Activated T-helper 9 cell treated with anti-CD3 and anti-CD28 coated beads, Interleukin-2, amount 50 U/mL, for 16 hours (primary cell): Measurements from ENCODE around the gene IQCF6.
"Not testable (repeated sequence)": the region's sequence is repeated elsewhere in the genome, so short reads cannot be mapped to it uniquely, and the experiment has no call there.

Source experiments
- DNase-seq: peaks from one replicate; pipeline ENCODE4 v3.0.0-alpha.2; 2020; ENCODE audit warnings: low read depth

Gene IQCF6

GRCh38 chr3:51759203-51759602 is 19.8 kb downstream of the IQCF6 start:
- no peak for DNase-seq

- not testable (repeated sequence) for DNase-seq
These were observed 25.0 kb downstream of the IQCF6 start for GRCh38 chr3:51753763-51754750.

- no peak for DNase-seq
These were observed 27.8 kb downstream of the IQCF6 start for GRCh38 chr3:51751287-51751686.

GRCh38 chr3:51750878-51751277 is 28.2 kb downstream of the IQCF6 start:
- no peak for DNase-seq

DNA sequence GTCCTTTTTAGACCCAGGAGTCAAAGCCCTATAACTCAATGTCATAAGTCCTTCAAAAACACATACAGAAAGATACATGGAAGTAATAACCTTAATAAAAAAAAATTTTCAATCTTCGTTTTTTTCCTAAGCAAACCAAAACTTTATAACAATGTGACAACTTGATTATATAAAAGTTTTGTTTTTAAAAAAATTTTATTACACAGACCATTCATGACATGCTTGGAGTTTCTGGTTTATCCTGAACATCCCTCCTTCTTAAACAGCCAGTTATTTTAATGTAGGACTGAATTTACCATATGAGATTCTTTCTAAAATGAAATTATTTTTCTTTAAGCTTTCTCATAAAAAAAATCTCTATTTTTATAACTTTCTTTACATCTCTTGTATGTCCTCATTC is 30.7 kb downstream of the IQCF6 start:
- no peak for DNase-seq

DNA sequence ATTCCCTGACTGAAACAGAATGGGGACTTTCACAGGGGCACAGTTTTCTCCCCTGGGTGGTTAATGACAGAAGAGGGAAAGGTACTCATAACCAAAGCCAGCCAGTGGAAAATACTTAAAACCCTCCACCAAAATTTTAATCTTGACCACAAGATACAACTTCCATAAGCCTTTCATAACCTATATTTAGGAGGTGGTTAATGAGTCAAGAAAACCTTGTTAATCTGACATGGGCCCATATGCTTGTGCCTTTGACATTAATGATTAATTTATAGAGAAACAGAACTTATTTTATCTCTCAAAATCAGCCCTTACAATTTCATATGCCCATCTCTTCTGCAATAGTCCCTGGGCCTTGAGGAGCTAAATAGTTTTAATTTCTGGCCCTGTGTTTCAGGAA is 31.2 kb downstream of the IQCF6 start:
- DNase-seq: no peak

- DNase-seq: not testable (repeated sequence)
These were observed 36.1 kb downstream of the IQCF6 start for GRCh38 chr3:51742978-51743377.

GRCh38 chr3:51742320-51742719 is 36.7 kb downstream of the IQCF6 start:
- not testable (repeated sequence) for DNase-seq

DNA sequence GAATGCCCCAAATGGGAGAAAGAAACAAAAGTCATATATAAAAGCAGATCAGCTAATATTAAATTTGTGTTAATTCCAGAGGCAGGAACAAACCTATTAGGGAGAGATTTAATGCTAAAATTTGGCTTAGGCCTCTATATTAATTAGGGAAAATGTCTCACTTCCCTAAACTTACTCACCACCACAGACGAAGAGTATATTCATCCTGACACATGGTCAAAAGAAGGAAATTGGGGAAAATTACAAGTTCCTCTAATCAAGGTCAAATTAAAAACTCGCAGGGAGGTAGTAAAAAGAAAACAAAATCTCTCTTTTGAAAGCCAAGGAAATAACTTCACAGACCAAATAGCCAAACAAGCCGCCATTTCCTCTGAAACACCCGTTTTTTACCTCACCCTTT is 39.9 kb downstream of the IQCF6 start:
- DNase-seq: no peak

- no peak for DNase-seq
These were observed 43.1 kb downstream of the IQCF6 start for GRCh38 chr3:51735950-51736349.

GRCh38 chr3:51735039-51735438 is 44.0 kb downstream of the IQCF6 start:
- no peak for DNase-seq

GRCh38 chr3:51734572-51734907 is 44.5 kb downstream of the IQCF6 start:
- no peak for DNase-seq

- DNase-seq: no peak
These were observed 45.0 kb downstream of the IQCF6 start for GRCh38 chr3:51733859-51734571.

DNA sequence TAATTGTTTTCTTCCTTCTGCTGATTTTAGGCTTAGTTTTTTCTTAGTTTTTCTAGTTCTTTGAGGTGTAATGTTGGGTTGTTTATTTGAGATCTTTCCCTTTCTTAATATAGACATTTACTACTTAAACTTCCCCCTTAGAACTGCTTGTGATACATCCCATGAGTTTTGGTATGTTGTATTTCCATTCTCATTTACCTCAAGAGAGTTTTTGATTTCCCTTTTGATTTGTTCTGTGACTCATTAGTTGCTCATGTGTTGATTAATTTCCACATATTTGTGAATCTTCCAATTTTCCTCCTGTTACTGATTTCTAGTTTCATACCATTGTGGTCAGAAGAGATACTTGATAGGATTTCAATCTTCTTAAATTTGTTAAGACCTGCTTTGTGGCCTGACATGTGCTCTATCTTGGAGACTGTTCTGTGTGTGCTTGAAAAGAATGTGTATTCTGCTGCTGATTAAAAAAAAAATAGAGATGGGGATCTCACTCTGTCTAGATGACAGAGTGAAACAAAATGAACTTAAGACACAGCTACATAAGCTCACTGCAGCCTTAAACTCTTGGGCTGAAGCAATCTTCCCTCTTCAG is 49.9 kb downstream of the IQCF6 start:
- no peak for DNase-seq
